ENCODE results near the gene VPS50.
"Not testable (repeated sequence)": the region's sequence is repeated elsewhere in the genome, so short reads cannot be mapped to it uniquely, and the experiment has no call there.

DNA sequence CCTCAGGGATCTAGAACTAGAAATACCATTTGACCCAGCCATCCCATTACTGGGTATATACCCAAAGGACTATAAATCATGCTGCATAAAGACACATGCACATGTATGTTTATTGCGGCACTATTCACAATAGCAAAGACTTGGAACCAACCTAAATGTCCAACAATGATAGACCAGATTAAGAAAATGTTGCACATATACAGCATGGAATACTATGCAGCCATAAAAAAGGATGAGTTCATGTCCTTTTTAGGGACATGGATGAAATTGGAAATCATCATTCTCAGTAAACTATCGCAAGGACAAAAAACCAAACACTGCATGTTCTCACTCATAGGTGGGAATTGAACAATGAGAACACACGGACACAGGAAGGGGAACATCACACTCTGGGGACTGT, 138.8 kb downstream of the VPS50 start:
- TF ChIP-seq, protein P1, sequence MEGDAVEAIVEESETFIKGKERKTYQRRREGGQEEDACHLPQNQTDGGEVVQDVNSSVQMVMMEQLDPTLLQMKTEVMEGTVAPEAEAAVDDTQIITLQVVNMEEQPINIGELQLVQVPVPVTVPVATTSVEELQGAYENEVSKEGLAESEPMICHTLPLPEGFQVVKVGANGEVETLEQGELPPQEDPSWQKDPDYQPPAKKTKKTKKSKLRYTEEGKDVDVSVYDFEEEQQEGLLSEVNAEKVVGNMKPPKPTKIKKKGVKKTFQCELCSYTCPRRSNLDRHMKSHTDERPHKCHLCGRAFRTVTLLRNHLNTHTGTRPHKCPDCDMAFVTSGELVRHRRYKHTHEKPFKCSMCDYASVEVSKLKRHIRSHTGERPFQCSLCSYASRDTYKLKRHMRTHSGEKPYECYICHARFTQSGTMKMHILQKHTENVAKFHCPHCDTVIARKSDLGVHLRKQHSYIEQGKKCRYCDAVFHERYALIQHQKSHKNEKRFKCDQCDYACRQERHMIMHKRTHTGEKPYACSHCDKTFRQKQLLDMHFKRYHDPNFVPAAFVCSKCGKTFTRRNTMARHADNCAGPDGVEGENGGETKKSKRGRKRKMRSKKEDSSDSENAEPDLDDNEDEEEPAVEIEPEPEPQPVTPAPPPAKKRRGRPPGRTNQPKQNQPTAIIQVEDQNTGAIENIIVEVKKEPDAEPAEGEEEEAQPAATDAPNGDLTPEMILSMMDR (IDR thresholded peaks at IDR 0.05) = not testable (repeated sequence)
- not testable (repeated sequence) for TF ChIP-seq EZH2 (IDR thresholded peaks at IDR 0.05; ENCODE audit: borderline replicate concordance, insufficient read depth, low read depth, low read length, poor library complexity, severe bottlenecking)
